DLD1 (cell line): Measurements from ENCODE around the gene COX11.

ENCODE experiments used
- in situ Hi-C: cut with HindIII; loops from 2 replicates; pipeline ENCODE4 v1.10.0; 2017; ENCODE audit warnings: low sequenced_read_pairs

The COX11 gene

GRCh38 chr17:54968262-54968987, at the start of gene COX11, which contains the start of gene STXBP4:
Gene COX11 (minus strand): TSS chr17:54968654. CDS start chr17:54968646, 8 bp downstream.
Gene STXBP4 (plus strand): TSS chr17:54968765. CDS start chr17:54986220, 17,455 bp downstream.
- in situ Hi-C loops: no loop called here

DNA sequence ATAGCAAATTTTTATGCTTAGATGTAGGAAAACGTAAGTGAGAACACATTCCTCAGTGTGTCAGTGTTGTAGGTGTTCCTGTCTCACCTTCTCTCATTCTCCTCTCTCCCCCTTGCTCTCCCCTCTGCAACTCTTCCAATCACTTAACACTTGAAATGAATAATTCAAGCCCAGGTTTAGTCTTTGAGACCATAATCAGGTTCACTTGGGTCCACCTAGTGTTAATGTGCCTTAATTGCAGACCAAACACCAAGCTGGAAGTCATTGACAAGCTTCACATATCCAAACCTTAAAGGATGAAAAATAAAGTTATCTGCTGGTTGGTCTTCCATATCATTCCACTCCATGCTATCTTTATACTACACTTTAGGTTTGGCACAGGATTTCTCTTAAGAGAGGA, 37.1 kb upstream of the COX11 start:
- in situ Hi-C loops: no loop called here

DNA sequence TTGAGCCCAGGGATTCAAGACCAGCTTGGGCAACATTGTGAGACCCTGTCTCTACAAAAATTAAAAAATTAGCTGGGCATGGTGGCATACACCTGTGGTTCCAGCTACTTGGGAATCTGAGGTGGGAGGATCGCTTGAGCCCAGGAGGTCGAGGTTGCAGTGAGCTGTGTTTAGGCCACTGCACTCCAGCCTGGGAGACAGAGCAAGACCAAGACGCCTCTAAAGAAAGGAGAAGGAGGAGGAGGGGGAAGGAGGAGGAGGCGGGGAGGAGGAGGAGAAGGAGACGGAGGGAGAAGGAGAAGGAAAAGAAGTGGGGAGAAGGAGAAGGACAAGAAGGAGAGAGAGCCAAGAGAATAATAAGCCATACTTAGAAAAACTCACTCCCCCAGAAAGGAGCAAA, 36.0 kb upstream of the COX11 start:
- in situ Hi-C loops: no loop called here

DNA sequence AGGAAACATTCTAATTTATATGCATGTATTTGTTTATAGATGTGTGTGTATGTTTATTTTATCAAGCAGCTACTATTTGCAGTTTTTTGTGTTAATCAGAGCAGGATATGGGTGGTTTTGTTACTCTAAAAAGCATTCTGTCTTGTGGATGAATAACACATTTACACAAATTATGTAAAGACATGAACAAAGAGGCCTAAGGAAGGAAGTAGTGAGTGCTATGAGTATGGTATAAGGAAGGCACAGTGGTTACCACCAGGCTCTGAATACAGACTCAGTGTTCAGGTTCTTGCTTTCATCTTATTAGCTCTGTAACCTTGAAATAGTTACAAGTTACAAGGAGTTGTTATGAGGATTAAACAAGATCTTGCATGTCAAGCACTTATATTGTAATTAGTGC, 34.0 kb upstream of the COX11 start:
- in situ Hi-C loops: no loop called here

GRCh38 chr17:54996441-54996840, 28.0 kb upstream of the COX11 start:
- in situ Hi-C loops: loop anchor here (25.0 kb wide), 1 partner anchor 316 kb away; no protein-coding TSS in a partner anchor

GRCh38 chr17:54992797-54993639, 24.6 kb upstream of the COX11 start:
- in situ Hi-C loops: loop anchor here (25.0 kb wide), 1 partner anchor 319 kb away; no protein-coding TSS in a partner anchor

- in situ Hi-C loops: loop anchor here (25.0 kb wide), 1 partner anchor 321 kb away; no protein-coding TSS in a partner anchor
Measured at GRCh38 chr17:54991567-54991966, 23.1 kb upstream of the COX11 start.

DNA sequence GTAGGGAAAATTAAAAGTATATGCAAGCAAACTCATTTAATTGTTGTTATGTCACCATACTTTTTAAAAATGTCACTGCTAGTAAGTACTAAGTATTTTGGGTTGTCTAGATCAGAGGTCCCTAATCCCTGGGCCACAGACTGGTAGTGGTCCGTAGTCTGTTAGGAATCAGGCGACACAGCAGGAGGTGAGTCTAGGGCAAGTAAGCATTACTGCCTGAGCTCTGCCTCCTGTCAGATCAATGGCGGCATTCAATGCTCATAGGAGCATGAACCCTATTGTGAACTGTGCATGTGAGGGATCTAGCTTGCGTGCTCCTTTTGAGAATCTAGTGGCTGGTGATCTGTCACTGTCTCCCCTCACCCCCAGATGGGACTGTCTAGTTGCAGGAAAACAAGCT, 21.7 kb upstream of the COX11 start:
- in situ Hi-C loops: loop anchor here (25.0 kb wide), 1 partner anchor 322 kb away; no protein-coding TSS in a partner anchor

DNA sequence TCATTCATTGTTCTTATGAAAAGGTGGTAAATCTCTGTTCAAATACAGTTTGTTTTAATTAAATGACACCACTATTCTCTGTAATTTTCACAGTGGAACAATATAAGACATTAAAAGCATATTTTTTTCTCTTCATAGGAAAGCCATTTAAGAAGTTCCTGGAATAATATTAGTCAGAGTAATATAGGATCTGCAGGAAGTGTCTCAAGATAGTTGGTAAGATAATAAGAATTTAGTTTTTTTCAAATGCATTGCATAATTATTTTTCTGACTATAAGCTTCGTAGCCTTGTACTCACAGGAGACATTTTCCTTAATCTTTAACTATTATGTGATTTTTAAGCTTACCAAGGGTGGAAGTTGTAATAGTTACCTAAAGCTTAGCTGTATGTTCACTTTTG, 17.0 kb upstream of the COX11 start:
- in situ Hi-C loops: loop anchor here (25.0 kb wide), 1 partner anchor 327 kb away; no protein-coding TSS in a partner anchor

GRCh38 chr17:54983260-54983659, 14.8 kb upstream of the COX11 start:
- in situ Hi-C loops: loop anchor here (25.0 kb wide), 1 partner anchor 329 kb away; no protein-coding TSS in a partner anchor

DNA sequence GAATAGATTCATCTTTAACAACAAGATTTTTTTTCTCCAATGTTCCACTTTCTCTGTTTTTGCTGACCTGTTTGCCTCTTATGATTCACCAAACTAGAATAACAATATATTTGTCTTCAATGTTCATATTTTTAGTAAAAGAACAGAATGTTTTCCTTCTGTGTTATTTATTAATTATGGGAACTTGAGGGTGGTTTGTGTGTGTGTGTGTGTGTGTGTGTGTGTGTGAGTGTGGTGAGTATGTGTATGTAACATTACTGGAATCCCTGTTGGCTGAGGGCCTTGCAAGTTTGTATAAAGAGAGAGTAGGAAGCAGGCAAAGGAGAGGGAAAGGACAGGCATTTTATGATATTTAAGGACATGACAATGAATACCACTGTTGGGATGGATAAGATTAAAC, 13.9 kb upstream of the COX11 start:
- in situ Hi-C loops: loop anchor here (25.0 kb wide), 1 partner anchor 330 kb away; no protein-coding TSS in a partner anchor

- in situ Hi-C loops: loop anchor here (25.0 kb wide), 1 partner anchor 332 kb away; no protein-coding TSS in a partner anchor
Measured at GRCh38 chr17:54980375-54980774, 11.9 kb upstream of the COX11 start.

GRCh38 chr17:54979657-54980056, 11.2 kb upstream of the COX11 start:
- in situ Hi-C loops: loop anchor here (25.0 kb wide), 1 partner anchor 333 kb away; no protein-coding TSS in a partner anchor

- in situ Hi-C loops: loop anchor here (25.0 kb wide), 1 partner anchor 335 kb away; no protein-coding TSS in a partner anchor
Measured at GRCh38 chr17:54977744-54978143, 9.3 kb upstream of the COX11 start.

DNA sequence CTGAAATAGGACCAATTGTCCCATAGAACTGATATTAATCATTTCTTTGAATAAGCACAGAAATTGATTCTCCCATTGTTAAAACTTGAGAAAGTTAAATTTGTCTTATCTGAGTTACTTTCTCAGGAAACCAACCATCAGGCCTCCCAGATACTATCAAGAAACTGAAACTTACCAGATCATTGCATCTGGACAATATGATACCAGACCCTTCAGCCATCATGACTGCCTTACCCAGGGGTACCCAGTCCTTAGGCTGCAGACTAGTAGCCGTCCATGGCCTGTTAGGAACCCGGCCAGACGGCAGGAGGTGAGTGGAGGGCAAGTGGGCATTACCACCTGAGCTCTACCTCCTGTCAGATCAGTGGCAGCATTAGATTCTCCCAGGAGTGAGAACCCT, 7.9 kb upstream of the COX11 start:
- in situ Hi-C loops: loop anchor here (25.0 kb wide), 1 partner anchor 336 kb away; no protein-coding TSS in a partner anchor

DNA sequence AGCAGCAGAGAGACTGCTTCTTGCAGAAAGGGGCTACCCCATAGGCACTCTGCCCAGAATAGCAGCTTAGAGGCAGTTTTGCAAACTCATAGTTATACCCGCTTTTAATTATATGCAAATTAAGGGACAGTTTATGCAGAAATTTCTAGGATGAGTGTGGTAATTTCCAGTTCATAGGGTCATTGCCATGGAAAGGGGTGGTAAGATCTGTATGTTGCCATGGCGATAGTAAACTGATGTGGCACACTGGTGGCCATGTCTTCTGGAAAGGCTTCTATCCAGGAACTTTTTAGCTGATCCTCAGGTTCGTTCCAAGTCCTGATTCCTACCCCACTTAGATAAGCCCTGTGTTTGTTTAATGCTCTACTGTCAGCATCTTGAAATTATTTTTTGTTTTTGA, 6.3 kb upstream of the COX11 start:
- in situ Hi-C loops: loop anchor here (25.0 kb wide), 1 partner anchor 338 kb away; no protein-coding TSS in a partner anchor

DNA sequence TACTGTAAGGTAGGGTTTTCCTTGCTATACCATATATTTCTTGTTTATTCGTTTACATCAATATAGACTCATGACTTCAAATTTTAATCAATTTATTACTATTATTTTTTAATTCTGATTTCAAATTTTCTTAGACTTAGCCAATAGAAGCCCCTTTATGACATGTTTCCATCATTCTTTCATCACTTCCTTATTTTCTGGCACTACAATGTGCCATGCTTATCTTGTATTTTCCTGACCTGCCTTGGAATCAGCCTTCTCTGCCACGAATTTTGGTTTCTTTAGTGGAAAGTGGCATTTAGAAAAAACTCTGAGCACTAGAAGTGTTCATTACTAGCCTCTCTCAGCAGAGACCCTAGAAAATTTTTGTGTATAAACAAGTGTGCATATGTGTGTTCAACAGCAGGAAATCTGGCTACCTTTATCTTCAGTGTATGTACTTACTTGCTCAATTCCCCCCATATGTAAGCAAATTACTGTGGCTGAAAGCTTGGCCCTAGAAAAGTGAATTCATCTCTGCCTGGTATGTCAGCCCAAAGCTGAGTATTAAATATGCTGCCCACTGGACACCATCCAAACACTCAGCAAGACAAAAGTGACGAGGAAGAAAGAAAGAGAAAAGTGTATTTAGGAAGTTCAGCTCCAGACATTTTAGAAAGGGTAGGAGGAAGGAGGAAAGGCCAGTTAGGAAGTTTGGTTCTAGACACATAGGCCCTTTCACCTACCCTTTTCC, 4.1 kb upstream of the COX11 start:
- in situ Hi-C loops: no loop called here

GRCh38 chr17:54971901-54972300, 3.4 kb upstream of the COX11 start:
- in situ Hi-C loops: no loop called here

DNA sequence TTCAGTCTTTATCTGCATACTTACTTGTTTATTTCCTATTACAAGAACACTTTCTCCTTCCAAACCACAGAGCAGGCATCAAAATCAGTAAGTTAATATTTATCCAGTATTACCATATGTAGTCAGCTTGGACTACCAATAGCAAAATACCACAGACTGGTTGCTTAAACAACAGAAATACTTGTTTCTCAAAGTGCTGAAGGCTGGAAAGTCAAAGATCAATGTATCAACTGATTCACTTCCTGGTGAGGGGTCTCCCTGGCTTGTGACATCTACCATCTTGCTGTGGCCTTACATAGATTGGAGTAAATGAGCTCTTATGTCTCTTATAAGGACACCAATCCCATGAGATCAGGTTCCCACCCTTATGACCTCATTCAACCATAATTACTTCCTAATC, 2.7 kb upstream of the COX11 start:
- in situ Hi-C loops: no loop called here
